Endometrial microvascular endothelial cells (primary cell): ENCODE results near the gene ECE1. TPM values are rescaled to one million over a fixed set of nuclear protein-coding genes. Genes with fewer than 3 reads are reported as not detected.

Experiments used
- in situ Hi-C: cut with HindIII; loops from 2 replicates; pipeline ENCODE4 v1.10.0; 2017; ENCODE audit warnings: low sequenced_read_pairs, low pct_unique_long_range_greater_than_20kb; ENCODE audit errors: inconsistent ontology term
- total RNA-seq: library from RNA; depleted of rRNA; stranded (reverse); fragments of >200 nt; gene quantifications from one replicate; pipeline ENCODE4 v1.2.3, GENCODE V29; 2015; ENCODE audit errors: inconsistent ontology term

ECE1 gene
- total RNA-seq: 301 TPM

DNA sequence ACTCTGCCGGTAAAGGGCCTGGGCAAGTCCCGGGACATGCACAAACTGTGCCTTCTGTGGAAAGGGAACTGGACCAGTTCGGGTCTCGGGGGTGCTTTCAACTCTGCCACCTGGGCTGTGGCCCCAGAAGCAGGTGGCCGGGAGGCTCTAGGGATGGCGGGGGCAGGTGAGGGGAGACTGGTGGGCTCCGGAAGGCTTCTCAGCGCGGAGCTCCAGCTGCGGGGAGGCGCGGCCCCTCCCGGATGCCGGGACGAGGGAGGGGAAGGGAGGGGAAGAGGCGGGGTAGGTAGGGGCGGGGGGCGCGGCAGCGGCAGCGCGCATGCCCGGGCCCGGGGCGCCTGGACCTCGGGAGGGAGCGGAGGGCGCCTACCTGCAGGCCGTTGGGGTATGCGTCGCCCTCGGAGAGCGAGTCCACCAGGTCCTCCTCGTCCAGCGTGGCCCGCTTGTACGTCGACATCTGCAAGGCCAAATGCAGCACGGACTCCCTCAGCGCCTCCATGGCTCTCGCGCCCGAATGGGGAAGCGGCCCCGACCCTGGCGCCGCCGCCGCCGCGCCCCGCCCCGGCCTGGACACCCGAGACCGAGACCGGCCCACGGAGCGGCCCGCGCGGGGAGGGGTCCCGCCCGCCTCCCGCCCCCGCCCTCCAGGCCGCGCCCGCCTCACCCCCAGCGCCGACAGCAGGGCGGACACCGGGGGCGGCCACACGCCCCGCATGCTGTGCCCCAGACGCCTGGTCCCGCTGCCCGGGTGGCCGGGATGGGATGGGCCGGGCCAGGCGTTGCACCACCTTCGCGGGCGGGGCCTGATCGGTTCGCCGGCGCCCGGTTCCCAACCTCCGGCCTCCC, at the start of gene ECE1:
Gene ECE1 (minus strand): TSS at position 764 of the 846 bp plus-strand sequence. CDS start 49 bp downstream, at position 715.
- in situ Hi-C loops: no loop called here

GRCh38 chr1:21339356-21340229, 49.3 kb upstream of the ECE1 start:
- in situ Hi-C loops: loop anchor here (10.0 kb wide), 1 partner anchor 95 kb away; no protein-coding TSS in a partner anchor

GRCh38 chr1:21338573-21339355, 48.5 kb upstream of the ECE1 start:
- in situ Hi-C loops: loop anchor here (10.0 kb wide), 1 partner anchor 94 kb away; no protein-coding TSS in a partner anchor

DNA sequence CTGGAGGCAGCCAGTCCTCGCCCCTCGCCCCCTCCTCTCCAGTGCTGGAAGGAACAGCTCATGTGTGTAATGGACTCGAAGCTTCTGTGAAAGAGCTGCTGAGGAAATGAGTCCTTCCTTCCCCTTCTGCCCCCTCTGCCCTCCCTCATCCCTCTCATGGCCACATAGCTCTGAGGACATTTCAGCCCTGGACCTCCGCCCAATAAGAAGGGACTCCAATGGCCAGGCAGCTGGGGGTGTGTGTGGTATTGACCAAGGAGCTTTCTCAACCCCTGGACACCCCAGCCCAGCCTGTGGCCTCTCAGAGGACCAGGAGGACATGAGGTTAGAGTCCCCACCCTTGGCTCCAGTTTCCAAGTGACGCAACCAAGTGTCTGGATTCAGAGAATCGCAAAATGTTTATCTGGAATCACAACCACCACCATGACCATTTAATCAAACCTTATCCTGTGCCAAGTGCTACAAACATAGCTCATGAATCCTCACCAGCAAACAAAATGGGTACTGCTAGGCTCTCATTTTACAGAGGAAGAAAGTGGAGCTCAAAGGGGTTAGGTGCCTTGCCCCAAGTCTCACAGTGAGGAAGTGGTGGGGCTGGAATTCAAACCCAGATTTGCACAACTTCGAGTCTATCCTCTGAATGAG, 47.8 kb upstream of the ECE1 start:
- in situ Hi-C loops: loop anchor here (10.0 kb wide), 1 partner anchor 93 kb away; no protein-coding TSS in a partner anchor

DNA sequence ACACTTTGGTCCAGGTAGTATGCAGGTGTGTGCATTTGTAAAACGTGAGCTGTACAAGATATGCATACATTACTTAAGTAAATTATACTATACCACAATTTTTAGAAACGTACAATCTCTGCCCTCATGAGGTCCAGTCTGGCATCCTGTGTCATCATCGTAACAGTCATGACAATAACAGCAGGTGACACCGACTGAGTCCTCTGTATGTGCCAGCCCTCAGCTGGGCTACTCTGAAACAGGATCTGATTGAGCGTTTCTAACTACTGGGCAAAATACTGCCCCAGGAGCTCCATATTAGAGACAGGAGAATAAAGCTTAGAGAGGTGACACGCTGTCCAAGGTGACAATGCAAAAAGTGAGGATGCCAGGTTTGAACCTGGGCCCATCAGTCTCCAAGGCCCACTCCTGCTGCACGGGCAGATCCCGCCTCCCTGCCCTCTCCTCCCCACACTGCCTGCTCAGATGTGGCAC, 47.2 kb upstream of the ECE1 start:
- in situ Hi-C loops: loop anchor here (10.0 kb wide), 1 partner anchor 93 kb away; no protein-coding TSS in a partner anchor

DNA sequence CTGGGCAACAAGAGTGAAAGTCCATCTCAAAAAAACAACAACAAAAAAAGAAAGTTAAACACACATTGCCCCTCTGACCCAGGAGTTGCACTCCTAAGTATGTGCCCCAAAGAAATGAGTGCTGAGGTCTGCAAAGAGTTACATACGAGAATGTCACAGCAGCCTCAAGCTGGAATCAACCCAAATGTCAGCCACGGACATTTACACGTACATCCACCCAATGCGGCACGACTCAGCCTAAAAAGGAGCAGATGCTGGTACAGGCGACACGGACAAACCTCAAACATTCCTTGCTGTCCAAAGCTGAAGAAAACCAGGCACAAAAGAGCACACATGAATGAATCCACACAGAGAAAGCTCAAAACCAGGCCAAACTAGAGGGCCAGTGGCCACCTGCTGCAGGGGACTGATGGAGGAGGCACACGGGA, 46.8 kb upstream of the ECE1 start:
- in situ Hi-C loops: loop anchor here (10.0 kb wide), 1 partner anchor 92 kb away; no protein-coding TSS in a partner anchor

- in situ Hi-C loops: loop anchor here (10.0 kb wide), 1 partner anchor 91 kb away; no protein-coding TSS in a partner anchor
Observed at GRCh38 chr1:21335750-21336224, 45.5 kb upstream of the ECE1 start.

DNA sequence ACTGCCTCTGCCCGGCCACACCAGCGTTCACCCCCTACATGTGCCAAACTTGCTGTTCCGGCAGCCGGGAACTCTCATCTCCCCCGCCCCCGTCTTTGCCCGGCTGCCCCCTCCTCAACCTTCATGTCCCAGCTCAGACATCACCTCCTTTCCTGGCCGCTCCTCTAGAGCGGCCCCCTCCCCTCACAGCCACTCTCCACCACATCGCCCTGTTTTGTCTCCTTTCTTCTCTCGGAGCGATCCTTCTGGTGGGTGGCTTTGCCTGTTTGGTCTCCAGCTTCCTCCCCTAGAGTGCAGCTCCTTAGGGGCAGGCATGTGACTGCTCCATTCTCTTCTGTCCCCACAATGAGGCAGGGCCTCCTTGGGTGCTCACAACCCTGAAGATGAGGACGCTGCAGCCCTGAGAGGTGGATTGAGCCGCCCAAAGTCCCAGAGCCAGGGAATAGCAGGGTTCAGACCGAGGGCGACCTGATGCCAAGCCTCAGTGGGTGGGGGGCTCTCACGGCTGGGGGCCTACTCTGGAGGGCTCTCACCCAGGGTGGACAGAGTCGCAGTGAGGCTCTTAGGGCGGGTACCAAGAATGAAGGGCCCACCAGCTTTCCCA, 44.9 kb upstream of the ECE1 start:
- in situ Hi-C loops: loop anchor here (10.0 kb wide), 1 partner anchor 90 kb away; no protein-coding TSS in a partner anchor

- in situ Hi-C loops: loop anchor here (10.0 kb wide), 1 partner anchor 90 kb away; no protein-coding TSS in a partner anchor
Observed at GRCh38 chr1:21334214-21335087, 44.2 kb upstream of the ECE1 start.

GRCh38 chr1:21333824-21334213, 43.6 kb upstream of the ECE1 start:
- in situ Hi-C loops: loop anchor here (10.0 kb wide), 1 partner anchor 89 kb away; no protein-coding TSS in a partner anchor

GRCh38 chr1:21332554-21333311, 42.5 kb upstream of the ECE1 start:
- in situ Hi-C loops: loop anchor here (10.0 kb wide), 1 partner anchor 88 kb away; no protein-coding TSS in a partner anchor

GRCh38 chr1:21331752-21332478, 41.7 kb upstream of the ECE1 start:
- in situ Hi-C loops: loop anchor here (10.0 kb wide), 1 partner anchor 87 kb away; no protein-coding TSS in a partner anchor

DNA sequence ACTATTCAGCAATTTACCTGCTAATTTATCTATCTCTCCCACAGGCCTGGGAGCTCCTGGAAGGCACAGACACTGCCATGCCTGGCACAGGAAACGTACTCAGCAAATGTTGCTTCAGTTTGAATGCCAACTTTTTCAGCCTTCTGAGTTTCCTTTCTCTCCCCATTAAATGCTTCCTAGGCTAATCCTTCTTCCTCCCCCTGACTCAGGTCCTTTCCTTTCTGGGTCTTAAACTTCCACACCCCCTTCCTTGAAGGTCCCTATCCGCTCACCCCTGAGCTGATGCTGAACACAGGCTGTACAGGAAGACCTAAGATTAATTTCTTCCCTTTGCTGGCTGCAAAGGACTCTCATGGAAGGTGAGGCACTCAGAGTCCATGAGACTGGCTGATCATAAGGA, 40.3 kb upstream of the ECE1 start:
- in situ Hi-C loops: loop anchor here (10.0 kb wide), 1 partner anchor 86 kb away; no protein-coding TSS in a partner anchor

- in situ Hi-C loops: loop anchor here (10.0 kb wide), 1 partner anchor 65 kb away; no protein-coding TSS in a partner anchor
Observed at GRCh38 chr1:21329209-21329844, 39.1 kb upstream of the ECE1 start.
